GM18868 (cell line): ENCODE measurements around the gene RAMP1.
A peak's percentile ranks its signal among the peaks of the same experiment; 100 is the strongest.

Experiments
- ATAC-seq: cut with Tn5 transposase; IDR thresholded peaks from one replicate; pipeline ENCODE4 v1.9.1; 2021; ENCODE audit warnings: mild to moderate bottlenecking, moderate library complexity; ENCODE audit not compliant: unreplicated experiment

Gene RAMP1

GRCh38 chr2:237912271-237913192, 53.1 kb downstream of the RAMP1 start:
- no peak for ATAC-seq

- no peak for ATAC-seq
These were observed 53.9 kb downstream of the RAMP1 start for GRCh38 chr2:237913193-237913917.

GRCh38 chr2:237915576-237915975, 56.2 kb downstream of the RAMP1 start:
- no peak for ATAC-seq

- no peak for ATAC-seq
These were observed 56.9 kb downstream of the RAMP1 start for GRCh38 chr2:237916296-237916695.

- ATAC-seq = no peak
These were observed 58.4 kb downstream of the RAMP1 start for GRCh38 chr2:237917696-237918374.

GRCh38 chr2:237919593-237919992, 60.2 kb downstream of the RAMP1 start:
- ATAC-seq = no peak

- ATAC-seq = no peak
These were observed 61.2 kb downstream of the RAMP1 start for GRCh38 chr2:237920673-237921072.

- no peak for ATAC-seq
These were observed 62.6 kb downstream of the RAMP1 start for GRCh38 chr2:237921967-237922492.

- no peak for ATAC-seq
These were observed 63.4 kb downstream of the RAMP1 start for GRCh38 chr2:237922641-237923361.

GRCh38 chr2:237923481-237924163, 64.2 kb downstream of the RAMP1 start:
- peak; percentile 94 for ATAC-seq

- no peak for ATAC-seq
These were observed 64.7 kb downstream of the RAMP1 start for GRCh38 chr2:237924164-237924534.

- ATAC-seq = no peak
These were observed 67.7 kb downstream of the RAMP1 start for GRCh38 chr2:237927135-237927534.

- no peak for ATAC-seq
These were observed 68.6 kb downstream of the RAMP1 start for GRCh38 chr2:237927986-237928385.

GRCh38 chr2:237929979-237930378, 70.6 kb downstream of the RAMP1 start:
- no peak for ATAC-seq

- ATAC-seq = no peak
These were observed 71.8 kb downstream of the RAMP1 start for GRCh38 chr2:237931205-237931721.

- ATAC-seq = no peak
These were observed 73.3 kb downstream of the RAMP1 start for GRCh38 chr2:237932731-237933131.

- ATAC-seq = no peak
These were observed 74.8 kb downstream of the RAMP1 start for GRCh38 chr2:237934186-237934585.

- ATAC-seq = no peak
These were observed 76.5 kb downstream of the RAMP1 start for GRCh38 chr2:237935740-237936452.

GRCh38 chr2:237939251-237939650, 79.8 kb downstream of the RAMP1 start:
- ATAC-seq = no peak
